Measurements from ENCODE around the gene ACE2.

- TF ChIP-seq, protein P1, sequence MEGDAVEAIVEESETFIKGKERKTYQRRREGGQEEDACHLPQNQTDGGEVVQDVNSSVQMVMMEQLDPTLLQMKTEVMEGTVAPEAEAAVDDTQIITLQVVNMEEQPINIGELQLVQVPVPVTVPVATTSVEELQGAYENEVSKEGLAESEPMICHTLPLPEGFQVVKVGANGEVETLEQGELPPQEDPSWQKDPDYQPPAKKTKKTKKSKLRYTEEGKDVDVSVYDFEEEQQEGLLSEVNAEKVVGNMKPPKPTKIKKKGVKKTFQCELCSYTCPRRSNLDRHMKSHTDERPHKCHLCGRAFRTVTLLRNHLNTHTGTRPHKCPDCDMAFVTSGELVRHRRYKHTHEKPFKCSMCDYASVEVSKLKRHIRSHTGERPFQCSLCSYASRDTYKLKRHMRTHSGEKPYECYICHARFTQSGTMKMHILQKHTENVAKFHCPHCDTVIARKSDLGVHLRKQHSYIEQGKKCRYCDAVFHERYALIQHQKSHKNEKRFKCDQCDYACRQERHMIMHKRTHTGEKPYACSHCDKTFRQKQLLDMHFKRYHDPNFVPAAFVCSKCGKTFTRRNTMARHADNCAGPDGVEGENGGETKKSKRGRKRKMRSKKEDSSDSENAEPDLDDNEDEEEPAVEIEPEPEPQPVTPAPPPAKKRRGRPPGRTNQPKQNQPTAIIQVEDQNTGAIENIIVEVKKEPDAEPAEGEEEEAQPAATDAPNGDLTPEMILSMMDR (optimal IDR thresholded peaks at IDR 0.05 in 1 of 3, IDR thresholded peaks at IDR 0.05 in 1 of 3, conservative IDR thresholded peaks at IDR 0.05 in 1 of 3; ENCODE audit: extremely low read depth in 1 of 3, insufficient read depth in 2 of 3, low read length in 3 of 3): no peak
- TF ChIP-seq EZH2 (IDR thresholded peaks at IDR 0.05; ENCODE audit: low read length): no peak
Measured at GRCh38 chrX:15560924-15561323, 39.8 kb downstream of the ACE2 start.
